Stomach smooth muscle (tissue), 2 donors: ENCODE results near the gene LTBP2.

Source experiments
- H3K27ac ChIP-seq: one replicate; pipeline ENCODE4 v1.7.0; 2013; ENCODE audit warnings: mild to moderate bottlenecking, low read length, inconsistent platforms
- H3K27me3 ChIP-seq, 2 donors: one replicate each; pipeline ENCODE4 v1.7.0; 2013; ENCODE audit warnings: low read length in 2 of 2; ENCODE audit not compliant: insufficient read depth in 2 of 2, control insufficient read depth in 1 of 2
- H3K36me3 ChIP-seq, 2 donors: one replicate each; pipeline ENCODE4 v1.7.0; 2013; ENCODE audit warnings: low read length in 2 of 2; ENCODE audit not compliant: control insufficient read depth in 2 of 2, insufficient read depth in 2 of 2
- H3K4me1 ChIP-seq: one replicate; pipeline ENCODE4 v1.7.0; 2013; ENCODE audit warnings: low read length; ENCODE audit not compliant: control insufficient read depth, insufficient read depth
- H3K4me3 ChIP-seq, 2 donors: one replicate each; pipeline ENCODE4 v1.7.0; 2013; ENCODE audit warnings: low read length in 2 of 2
- H3K9ac ChIP-seq, 2 donors: one replicate each; pipeline ENCODE4 v1.7.0; 2013; ENCODE audit warnings: low read length in 2 of 2, mild to moderate bottlenecking in 1 of 2
- H3K9me3 ChIP-seq, 2 donors: one replicate each; pipeline ENCODE4 v1.7.0; 2013; ENCODE audit warnings: low read length in 2 of 2; ENCODE audit not compliant: control insufficient read depth in 2 of 2
- donor health status: healthy.
- donor health status: Pancreatic carcinoma.

The LTBP2 gene

DNA sequence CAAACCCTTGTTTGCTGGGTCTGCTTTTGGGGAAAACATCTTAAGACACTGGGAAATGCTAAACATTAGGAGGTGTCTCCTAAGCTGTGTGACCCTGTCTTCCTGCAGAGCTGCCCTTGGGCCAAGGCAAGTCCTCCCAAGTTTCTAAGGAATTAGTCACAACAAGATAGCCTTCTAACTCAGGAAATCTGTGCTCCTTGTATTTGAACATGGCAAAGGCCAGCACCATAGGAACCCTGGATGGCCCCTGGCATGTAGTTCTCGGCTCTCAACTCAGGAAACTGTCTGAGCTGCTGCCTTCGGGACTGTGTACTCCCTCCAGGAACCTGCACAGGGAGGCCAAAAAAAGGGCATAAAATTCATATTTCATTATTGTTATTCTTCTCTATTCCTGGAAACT is 37.6 kb upstream of the LTBP2 start:
- no peaks in the 10 kb centered on the region for H3K36me3 ChIP-seq
- H3K9me3 ChIP-seq = no peaks in the 10 kb centered on the region
- no peak overlapping the region for H3K27ac ChIP-seq
- H3K27me3 ChIP-seq = peaks cover 0 to 8% of the 10 kb centered on the region in 2 donors
- no peak overlapping the region for H3K4me3 ChIP-seq
- H3K9ac ChIP-seq = no peak overlapping the region
- H3K4me1 ChIP-seq = peaks cover 8% of the 10 kb centered on the region

GRCh38 chr14:74649167-74649566 is 37.1 kb upstream of the LTBP2 start:
- H3K9me3 ChIP-seq = no peaks in the 10 kb centered on the region
- H3K27ac ChIP-seq = no peak overlapping the region
- H3K36me3 ChIP-seq = no peaks in the 10 kb centered on the region
- no peak overlapping the region for H3K4me3 ChIP-seq
- peaks cover 8% of the 10 kb centered on the region for H3K4me1 ChIP-seq
- no peak overlapping the region for H3K9ac ChIP-seq
- peaks cover 0 to 11% of the 10 kb centered on the region in 2 donors for H3K27me3 ChIP-seq

GRCh38 chr14:74648601-74649000 is 36.6 kb upstream of the LTBP2 start:
- no peaks in the 10 kb centered on the region for H3K36me3 ChIP-seq
- H3K27ac ChIP-seq = no peak overlapping the region
- H3K4me3 ChIP-seq = no peak overlapping the region
- H3K4me1 ChIP-seq = peaks cover 8% of the 10 kb centered on the region
- H3K9me3 ChIP-seq = no peaks in the 10 kb centered on the region
- H3K9ac ChIP-seq = no peak overlapping the region
- peaks cover 0 to 11% of the 10 kb centered on the region in 2 donors for H3K27me3 ChIP-seq

DNA sequence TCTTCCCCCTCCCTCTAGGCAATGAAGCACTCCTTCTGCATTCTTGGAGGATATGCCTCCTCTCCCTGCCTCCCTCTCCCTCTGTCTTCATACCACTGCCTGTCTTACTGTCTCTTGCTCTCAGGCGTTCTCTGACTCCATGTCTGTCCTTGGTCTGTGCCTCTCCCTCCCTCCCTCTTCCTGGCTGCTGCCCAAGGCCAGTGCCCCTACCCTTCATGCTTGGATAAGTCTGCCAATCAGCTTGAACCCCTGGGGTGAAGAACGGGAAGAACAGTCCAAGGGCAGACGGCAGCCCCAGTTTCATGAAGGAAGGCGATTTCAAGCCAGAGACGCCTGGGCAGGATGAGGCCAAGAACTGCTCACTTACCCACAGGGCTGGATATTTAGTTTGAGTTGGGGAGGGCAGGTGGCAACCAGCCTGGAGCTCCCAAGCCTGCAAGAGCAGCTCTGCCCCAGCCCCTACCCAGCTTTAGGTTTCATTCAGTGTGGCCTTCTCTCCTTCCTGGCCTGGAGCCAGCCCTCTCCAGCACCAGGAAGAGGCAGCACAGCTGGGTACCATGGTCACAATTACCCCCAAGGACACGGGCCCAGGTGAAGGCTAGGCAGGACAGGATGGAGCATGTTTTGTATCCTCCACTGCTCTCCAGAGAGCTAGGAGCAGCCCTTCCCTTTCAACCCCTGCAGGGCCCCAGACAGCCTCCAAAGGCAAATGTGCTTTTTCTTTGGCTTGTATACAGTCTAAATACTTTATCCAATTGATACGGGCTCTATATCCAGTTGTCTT is 35.8 kb upstream of the LTBP2 start:
- Histone ChIP-seq H3K9me3 (no peaks in the 10 kb centered on the region), H3K9ac (no peak overlapping the region), H3K4me1 (peaks cover 8% of the 10 kb centered on the region), H3K36me3 (no peaks in the 10 kb centered on the region), H3K27me3 (peaks cover 0 to 11% of the 10 kb centered on the region in 2 donors), H3K27ac (no peak overlapping the region), H3K4me3 (no peak overlapping the region)

GRCh38 chr14:74647061-74647677 is 35.1 kb upstream of the LTBP2 start:
- peaks cover 8% of the 10 kb centered on the region for H3K4me1 ChIP-seq
- no peaks in the 10 kb centered on the region for H3K9me3 ChIP-seq
- peaks cover 0 to 13% of the 10 kb centered on the region in 2 donors for H3K27me3 ChIP-seq
- no peak overlapping the region for H3K27ac ChIP-seq
- H3K4me3 ChIP-seq = no peak overlapping the region
- no peak overlapping the region for H3K9ac ChIP-seq
- no peaks in the 10 kb centered on the region for H3K36me3 ChIP-seq

GRCh38 chr14:74645756-74646470 is 33.9 kb upstream of the LTBP2 start:
- no peaks in the 10 kb centered on the region for H3K36me3 ChIP-seq
- peaks cover 8% of the 10 kb centered on the region for H3K4me1 ChIP-seq
- H3K9ac ChIP-seq = no peak overlapping the region
- H3K9me3 ChIP-seq = no peaks in the 10 kb centered on the region
- no peak overlapping the region for H3K27ac ChIP-seq
- no peak overlapping the region for H3K4me3 ChIP-seq
- H3K27me3 ChIP-seq = peaks cover under 1 to 17% of the 10 kb centered on the region in 2 donors

GRCh38 chr14:74645244-74645643 is 33.2 kb upstream of the LTBP2 start:
- Histone ChIP-seq H3K27ac (no peak overlapping the region), H3K4me3 (no peak overlapping the region), H3K27me3 (peaks cover 8 to 19% of the 10 kb centered on the region in 2 donors), H3K36me3 (no peaks in the 10 kb centered on the region), H3K9me3 (no peaks in the 10 kb centered on the region), H3K4me1 (peaks cover 8% of the 10 kb centered on the region), H3K9ac (no peak overlapping the region)

GRCh38 chr14:74641601-74642391 is 29.8 kb upstream of the LTBP2 start:
- H3K4me1 ChIP-seq = peaks cover 2% of the 10 kb centered on the region
- H3K27me3 ChIP-seq = peaks cover 8 to 21% of the 10 kb centered on the region in 2 donors
- no peak overlapping the region for H3K27ac ChIP-seq

GRCh38 chr14:74638966-74639365 is 26.9 kb upstream of the LTBP2 start:
- peaks cover 8 to 17% of the 10 kb centered on the region in 2 donors for H3K27me3 ChIP-seq
- H3K36me3 ChIP-seq = no peaks in the 10 kb centered on the region
- H3K27ac ChIP-seq = no peak overlapping the region
- H3K4me3 ChIP-seq = no peak overlapping the region
- H3K4me1 ChIP-seq = peaks cover 2% of the 10 kb centered on the region
- H3K9ac ChIP-seq = no peak overlapping the region
- H3K9me3 ChIP-seq = no peaks in the 10 kb centered on the region

More at GRCh38 chr14:74641601-74642391, 29.8 kb upstream of the LTBP2 start:
- Histone ChIP-seq H3K36me3 (no peaks in the 10 kb centered on the region), H3K9ac (no peak overlapping the region), H3K4me3 (no peak overlapping the region), H3K9me3 (no peaks in the 10 kb centered on the region)

DNA sequence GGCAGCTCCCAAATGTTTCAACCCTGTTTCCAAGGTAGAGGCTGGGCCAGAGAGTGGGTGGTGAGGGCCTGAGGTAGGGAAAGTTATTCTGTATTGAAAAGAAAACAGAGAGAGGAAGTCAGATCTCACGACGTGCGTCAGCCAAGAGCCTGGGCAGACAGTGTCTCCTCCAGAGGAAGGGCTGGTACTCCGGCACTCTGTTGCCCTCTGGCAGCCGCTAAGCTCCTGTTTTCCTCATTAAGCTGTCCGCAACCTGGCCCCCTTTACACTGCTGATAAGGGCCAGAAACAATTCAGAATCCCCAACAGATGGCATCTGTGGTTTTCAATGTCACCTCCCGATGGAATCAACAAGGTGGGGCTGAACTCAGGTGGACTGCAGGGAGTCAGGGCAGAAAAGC is 26.0 kb upstream of the LTBP2 start:
- H3K4me1 ChIP-seq = peaks cover 2% of the 10 kb centered on the region
- no peak overlapping the region for H3K9ac ChIP-seq
- no peak overlapping the region for H3K4me3 ChIP-seq
- H3K36me3 ChIP-seq = no peaks in the 10 kb centered on the region
- no peak overlapping the region for H3K27ac ChIP-seq
- H3K9me3 ChIP-seq = no peaks in the 10 kb centered on the region
- peaks cover 8 to 17% of the 10 kb centered on the region in 2 donors for H3K27me3 ChIP-seq
